Amniotic epithelial cell (primary cell): ENCODE results near the gene RAB3GAP1.

Source experiments
- DNase-seq: peaks from one replicate; pipeline ENCODE4 v3.0.0-alpha.2; 2010; ENCODE audit warnings: low read depth

The RAB3GAP1 gene

DNA sequence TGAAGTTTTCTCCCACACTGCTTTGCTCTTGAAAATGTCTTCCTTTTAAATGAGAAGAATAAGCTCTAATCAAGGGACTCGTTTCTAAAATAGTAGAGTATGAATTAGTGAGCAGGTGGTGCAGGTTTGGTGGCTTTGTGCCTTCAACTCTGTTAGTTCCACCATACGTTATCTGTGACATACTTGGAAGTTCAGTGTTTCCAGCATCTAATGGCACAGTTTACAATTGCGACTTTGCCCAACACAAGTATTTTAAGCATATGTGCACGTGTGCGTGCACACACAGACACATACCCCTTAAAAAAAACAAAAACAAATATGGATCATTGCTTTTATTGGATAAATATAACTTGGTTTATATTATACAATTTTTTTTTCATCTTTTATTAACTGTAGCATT, 111.8 kb downstream of the RAB3GAP1 start:
- DNase-seq: no peak

GRCh38 chr2:135164431-135164830, 112.3 kb downstream of the RAB3GAP1 start:
- DNase-seq: peak; percentile 71

DNA sequence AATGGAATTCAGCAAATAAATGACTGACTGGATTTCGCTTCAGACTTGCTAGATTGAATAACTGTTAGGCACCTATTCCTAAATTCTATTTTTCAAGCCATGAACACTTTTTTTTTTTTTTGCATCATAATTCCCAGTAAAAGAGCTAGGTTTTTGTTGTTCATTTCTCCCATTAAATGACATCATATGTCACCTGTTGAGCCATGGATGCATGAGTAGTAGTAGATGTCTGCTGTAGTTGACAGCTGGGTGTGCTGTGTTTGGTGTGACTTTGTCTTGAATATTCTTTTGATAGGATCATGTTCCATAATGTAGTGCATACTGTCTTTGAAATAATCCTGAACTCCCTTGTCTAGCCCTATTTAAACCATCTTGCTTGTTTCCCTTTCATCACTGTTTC, 115.2 kb downstream of the RAB3GAP1 start:
- no peak for DNase-seq

DNA sequence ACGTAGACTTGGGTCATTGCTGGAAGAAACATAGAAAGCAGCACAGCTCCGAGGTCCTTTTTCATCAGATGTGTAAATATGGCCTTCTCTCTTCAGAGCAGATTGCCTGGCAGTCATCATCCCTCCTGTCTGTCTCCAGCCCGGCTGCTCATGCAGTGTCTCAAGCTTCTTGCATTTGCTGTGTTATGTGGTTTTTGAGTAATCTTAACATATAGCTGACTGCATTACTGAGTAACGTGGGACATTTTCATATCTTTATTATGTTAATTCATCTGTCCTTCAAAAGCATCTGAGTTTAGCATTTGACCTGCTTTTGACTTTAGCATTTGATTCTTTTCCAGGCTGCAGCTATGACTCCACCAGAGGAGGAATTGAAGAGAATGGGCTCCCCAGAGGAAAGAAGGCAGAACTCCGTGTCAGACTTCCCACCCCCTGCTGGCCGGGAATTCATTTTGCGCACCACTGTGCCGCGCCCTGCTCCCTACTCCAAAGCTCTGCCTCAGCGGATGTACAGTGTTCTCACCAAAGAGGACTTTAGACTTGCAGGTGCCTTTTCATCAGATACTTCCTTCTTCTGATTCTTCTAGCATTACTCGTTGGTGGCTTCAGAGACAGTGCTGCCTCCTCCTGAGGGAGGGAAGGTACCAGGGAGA, 116.2 kb downstream of the RAB3GAP1 start:
- peak; percentile 8 for DNase-seq

- DNase-seq: no peak
Observed at GRCh38 chr2:135169900-135170753, 118.0 kb downstream of the RAB3GAP1 start.

GRCh38 chr2:135174049-135174809, 122.1 kb downstream of the RAB3GAP1 start:
- no peak for DNase-seq

- no peak for DNase-seq
Observed at GRCh38 chr2:135174810-135175093, 122.7 kb downstream of the RAB3GAP1 start.

DNA sequence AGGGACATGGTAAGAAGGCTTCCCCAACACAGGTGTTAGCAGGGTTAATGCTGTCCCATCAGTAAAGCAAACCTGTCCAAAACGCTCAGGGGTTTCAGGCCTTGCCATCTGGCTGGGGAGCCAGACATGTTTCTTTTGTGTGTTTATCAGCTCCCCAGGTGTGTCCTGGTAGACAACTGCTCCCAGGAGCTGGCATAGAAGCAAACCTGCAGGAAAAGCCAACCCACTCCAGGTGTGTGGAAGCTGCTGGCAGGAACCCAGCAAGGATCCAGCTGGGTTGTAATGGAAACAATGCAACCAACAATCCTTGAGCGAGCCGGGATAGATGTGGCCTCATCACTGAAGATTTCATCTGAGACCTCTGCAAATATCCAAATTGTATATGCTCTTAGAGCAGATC, 123.1 kb downstream of the RAB3GAP1 start:
- DNase-seq: no peak

GRCh38 chr2:135179689-135180088, 127.6 kb downstream of the RAB3GAP1 start:
- DNase-seq: no peak

DNA sequence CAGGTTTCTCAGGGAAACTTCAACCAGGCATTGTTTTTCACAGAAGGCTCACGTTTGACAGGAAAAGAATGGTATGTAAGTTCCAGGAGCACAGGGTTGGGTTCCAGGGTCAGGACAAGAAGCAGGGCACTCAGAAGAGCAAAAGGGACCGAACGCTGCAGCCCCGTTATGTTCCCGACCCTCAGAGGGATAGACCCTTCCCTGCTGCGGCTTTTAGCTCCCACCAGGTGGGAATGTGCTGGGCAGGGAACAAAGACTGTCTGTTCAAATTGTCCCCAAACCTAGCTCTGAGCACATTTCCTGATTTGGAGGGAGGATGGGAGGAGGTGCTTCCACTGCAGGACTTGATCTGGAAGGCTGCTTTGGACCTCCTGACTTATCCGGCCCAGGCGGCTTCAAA, 130.1 kb downstream of the RAB3GAP1 start:
- no peak for DNase-seq

GRCh38 chr2:135182601-135183000, 130.5 kb downstream of the RAB3GAP1 start:
- no peak for DNase-seq

- DNase-seq: no peak
Observed at GRCh38 chr2:135183822-135184221, 131.7 kb downstream of the RAB3GAP1 start.

DNA sequence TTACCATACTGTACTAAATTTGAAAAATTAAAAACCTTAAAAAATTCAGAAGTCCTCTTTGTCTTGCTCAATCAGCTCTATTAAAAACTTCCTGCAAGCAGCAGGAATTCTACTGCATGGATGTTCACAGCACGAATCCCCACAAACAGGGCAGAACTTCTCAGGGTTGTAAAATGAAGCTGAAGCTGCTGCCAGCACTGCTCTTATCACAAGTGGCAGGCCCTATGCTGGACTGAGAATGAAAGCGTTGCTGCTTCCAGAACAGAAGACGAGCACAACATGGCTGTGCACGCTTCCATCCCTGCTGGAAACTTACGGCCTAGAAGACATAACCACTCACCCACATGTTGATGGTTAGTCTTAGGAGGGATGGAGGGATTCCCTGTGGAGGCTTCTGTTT, 134.0 kb downstream of the RAB3GAP1 start:
- DNase-seq: no peak

DNA sequence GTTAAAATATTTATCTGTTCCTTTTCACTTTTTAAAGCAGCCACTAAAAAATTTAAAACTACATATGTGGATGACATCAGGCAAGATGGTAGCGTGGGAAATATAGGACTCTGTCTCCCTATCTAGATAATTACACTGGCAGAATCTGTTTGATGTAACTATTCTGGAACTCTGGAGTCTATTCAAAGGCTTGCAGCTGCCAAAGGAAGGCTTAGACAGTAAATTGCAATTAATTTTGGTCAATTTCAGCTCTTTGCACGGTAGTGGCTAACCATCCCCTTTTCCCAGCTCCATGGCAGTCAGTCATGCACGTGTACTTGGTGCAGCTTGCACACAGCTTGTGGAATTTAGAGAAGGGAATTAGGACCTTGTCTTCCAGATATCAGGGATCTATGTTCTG, 135.2 kb downstream of the RAB3GAP1 start:
- DNase-seq: no peak

- no peak for DNase-seq
Observed at GRCh38 chr2:135189148-135189547, 137.1 kb downstream of the RAB3GAP1 start.

DNA sequence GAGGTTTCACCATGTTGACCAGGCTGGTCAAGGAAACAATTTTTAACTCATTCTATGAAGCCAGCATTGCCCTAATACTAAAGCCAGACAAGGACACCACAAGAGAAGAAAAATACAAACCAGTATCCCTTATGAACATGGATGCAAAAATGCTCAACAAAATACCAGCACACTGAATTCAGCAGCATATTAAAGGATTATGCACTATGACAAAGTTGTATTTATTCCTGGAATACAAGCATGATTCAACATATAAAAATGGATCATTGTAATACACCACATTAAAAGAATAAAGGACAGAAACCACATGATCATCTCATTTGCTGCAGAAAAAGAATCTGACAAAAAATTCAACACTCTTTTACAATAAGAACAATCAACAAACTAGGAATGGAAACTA, 138.7 kb downstream of the RAB3GAP1 start:
- no peak for DNase-seq

- DNase-seq: no peak
Observed at GRCh38 chr2:135198481-135198880, 146.4 kb downstream of the RAB3GAP1 start.

- DNase-seq: peak; percentile 11
Observed at GRCh38 chr2:135202751-135203150, 150.7 kb downstream of the RAB3GAP1 start.

GRCh38 chr2:135203944-135204343, 151.9 kb downstream of the RAB3GAP1 start:
- DNase-seq: no peak

DNA sequence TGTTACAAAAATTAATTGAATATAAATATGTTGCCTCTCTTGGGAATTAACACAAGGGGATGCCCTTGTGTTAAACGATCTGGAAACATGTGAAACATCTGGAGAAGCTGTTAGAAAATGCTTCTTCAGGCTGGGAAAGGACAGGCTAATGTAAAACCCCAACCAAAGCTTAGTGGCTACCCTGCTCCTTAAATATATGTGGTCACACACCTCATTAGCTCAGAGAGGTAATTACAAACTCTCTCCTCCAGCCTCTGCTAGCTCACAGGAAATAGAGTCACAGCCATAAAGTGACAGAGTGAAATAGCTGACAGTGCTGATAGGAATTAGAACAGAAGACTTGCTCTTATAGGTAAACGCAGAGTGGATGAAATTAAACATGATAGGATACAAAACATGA, 155.9 kb downstream of the RAB3GAP1 start:
- DNase-seq: no peak

- DNase-seq: no peak
Observed at GRCh38 chr2:135212757-135213156, 160.7 kb downstream of the RAB3GAP1 start.

GRCh38 chr2:135218426-135218825, 166.3 kb downstream of the RAB3GAP1 start:
- DNase-seq: no peak

DNA sequence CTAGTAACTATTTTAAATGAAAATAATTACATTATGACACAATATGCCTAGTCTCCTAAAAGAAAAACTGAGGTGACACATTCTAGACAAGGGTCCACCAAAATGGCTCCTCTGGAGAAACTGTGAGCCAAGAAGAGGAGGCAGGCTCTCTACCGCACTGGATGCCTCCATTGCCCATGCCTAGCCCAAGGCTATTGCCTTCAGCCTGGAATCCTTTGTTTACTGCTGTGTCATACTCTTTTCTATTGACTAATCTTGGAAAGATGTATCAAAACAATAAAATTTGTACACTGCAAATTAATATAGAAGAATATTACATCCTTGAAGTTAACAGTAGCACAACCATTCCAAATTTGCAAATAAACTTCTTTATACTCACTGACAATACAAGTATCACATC, 167.1 kb downstream of the RAB3GAP1 start:
- DNase-seq: no peak
